A549 (cell line): Measurements from ENCODE around the gene TMEM198.

Source experiments
- CEBPB ChIP-seq, 2 experiments: fragments of >200 bp in 1 of 2; sonication (Bioruptor Twin) in 1 of 2; formaldehyde crosslinking in 1 of 2; IDR thresholded peaks; 2 replicates each; pipeline ENCODE4 v1.6.1; 2012 to 2016
- EP300 ChIP-seq, 2 experiments: fragments of >200 bp; sonication (Bioruptor Twin); formaldehyde crosslinking; IDR thresholded peaks; 2 replicates in 1 of 2; 3 replicates in 1 of 2; pipeline ENCODE4 v1.6.1; 2016 to 2017
- FOSL2 ChIP-seq, 2 experiments: fragments of 450-650 bp in 1 of 2; fragments of >200 bp in 1 of 2; sonication (Bioruptor Twin) in 1 of 2; formaldehyde crosslinking; IDR thresholded peaks; 2 replicates each; pipeline versions ENCODE4 v1.5.0 to v1.6.1; 2016 to 2020; ENCODE audit warnings: mild to moderate bottlenecking in 1 of 2, moderate library complexity in 1 of 2
- NPAS2 ChIP-seq: fragments of 250-450 bp; sonication (Bioruptor Pico); IDR thresholded peaks from 2 replicates; pipeline ENCODE4 v1.8.0; 2022; ENCODE audit warnings: mild to moderate bottlenecking, moderate library complexity, borderline replicate concordance
- POLR2A ChIP-seq: IDR thresholded peaks from 2 replicates; pipeline ENCODE4 v1.6.1; 2012; ENCODE audit warnings: mild to moderate bottlenecking, low read length

- TF ChIP-seq EP300 (IDR thresholded peaks at IDR 0.05) (no peak), CEBPB (IDR thresholded peaks at IDR 0.05) (no peak), FOSL2 (IDR thresholded peaks at IDR 0.05) (no peak), FOSL2 (CRISPR knock-in tag; IDR thresholded peaks at IDR 0.05) (no peak), NPAS2 (CRISPR knock-in tag) (no peak), POLR2A (no peak)
Observed at GRCh38 chr2:219561179-219562048, 17.6 kb downstream of the TMEM198 start.
